ENCODE data around the gene MMP7. TPM values are rescaled to one million over a fixed set of nuclear protein-coding genes. Genes with fewer than 3 reads are reported as not detected.

MMP7 gene
- total RNA-seq, 1 donor from 2014 or later: not detected

- H3K36me3 ChIP-seq: no peaks in the 10 kb centered on the region
- H3K4me2 ChIP-seq: no peak overlapping the region
- H3K27ac Mint-ChIP-seq: no peak overlapping the region
- H3F3A ChIP-seq (ENCODE audit: low read depth): no peaks in the 10 kb centered on the region
- no peak overlapping the region for H3K4me3 Mint-ChIP-seq
- no peaks in the 10 kb centered on the region for H3K27me3 Mint-ChIP-seq (ENCODE audit: insufficient read depth, low read depth)
- DNase-seq (ENCODE audit: low spot score): no peak
- no peaks in the 10 kb centered on the region for H3K9me3 ChIP-seq (ENCODE audit: low read depth)
- H3K4me3 ChIP-seq: no peak overlapping the region
- no peaks in the 10 kb centered on the region for H3K36me3 Mint-ChIP-seq
- no peak overlapping the region for H3K9ac ChIP-seq
- peaks cover 2% of the 10 kb centered on the region for H3K4me1 Mint-ChIP-seq
- H3K79me2 ChIP-seq (ENCODE audit: low read depth): no peaks in the 10 kb centered on the region
- no peaks in the 10 kb centered on the region for H3K27me3 ChIP-seq
- no peak for TF ChIP-seq EZH2 (IDR thresholded peaks at IDR 0.05)
- no peak for TF ChIP-seq EZH2phosphoT487 (IDR thresholded peaks at IDR 0.05)
- TF ChIP-seq CTCF (IDR thresholded peaks at IDR 0.05): no peak
- H3K4me1 ChIP-seq: no peaks in the 10 kb centered on the region
- no peak overlapping the region for H2AFZ ChIP-seq (replicated peaks)
- H3K27ac ChIP-seq: no peak overlapping the region
- no peaks in the 10 kb centered on the region for H3K9me3 Mint-ChIP-seq
- H4K20me1 ChIP-seq (ENCODE audit: low read depth): no peaks in the 10 kb centered on the region
Observed at GRCh38 chr11:102500829-102501228, 29.7 kb downstream of the MMP7 start.

GRCh38 chr11:102499931-102500330, 30.6 kb downstream of the MMP7 start:
- no peaks in the 10 kb centered on the region for H3K9me3 ChIP-seq (ENCODE audit: low read depth)

GRCh38 chr11:102499151-102499550, 31.4 kb downstream of the MMP7 start:
- Histone ChIP-seq H4K20me1 (ENCODE audit: low read depth) (no peaks in the 10 kb centered on the region), H3K9ac (no peak overlapping the region), H3K79me2 (ENCODE audit: low read depth) (no peaks in the 10 kb centered on the region), H3K36me3 (no peaks in the 10 kb centered on the region), H3K9me3 (ENCODE audit: low read depth) (no peaks in the 10 kb centered on the region), H2AFZ (replicated peaks) (no peak overlapping the region), H3K27me3 (no peaks in the 10 kb centered on the region), H3K4me3 (no peak overlapping the region), H3F3A (ENCODE audit: low read depth) (no peaks in the 10 kb centered on the region), H3K4me2 (no peak overlapping the region), H3K27ac (no peak overlapping the region), H3K4me1 (no peaks in the 10 kb centered on the region)
- Mint-ChIP-seq H3K4me1 (peaks cover 6% of the 10 kb centered on the region), H3K27ac (no peak overlapping the region), H3K36me3 (no peaks in the 10 kb centered on the region), H3K4me3 (no peak overlapping the region), H3K9me3 (no peaks in the 10 kb centered on the region), H3K27me3 (ENCODE audit: insufficient read depth, low read depth) (no peaks in the 10 kb centered on the region)
- TF ChIP-seq EZH2 (IDR thresholded peaks at IDR 0.05): no peak
- no peak for TF ChIP-seq EZH2phosphoT487 (IDR thresholded peaks at IDR 0.05)
- no peak for TF ChIP-seq CTCF (IDR thresholded peaks at IDR 0.05)
- no peak for DNase-seq (ENCODE audit: low spot score)

More at GRCh38 chr11:102499931-102500330, 30.6 kb downstream of the MMP7 start:
- Histone ChIP-seq H3K27me3 (no peaks in the 10 kb centered on the region), H4K20me1 (ENCODE audit: low read depth) (no peaks in the 10 kb centered on the region), H3F3A (ENCODE audit: low read depth) (no peaks in the 10 kb centered on the region), H3K4me2 (no peak overlapping the region), H3K36me3 (no peaks in the 10 kb centered on the region), H2AFZ (replicated peaks) (no peak overlapping the region), H3K4me1 (no peaks in the 10 kb centered on the region), H3K27ac (no peak overlapping the region), H3K9ac (no peak overlapping the region), H3K4me3 (no peak overlapping the region), H3K79me2 (ENCODE audit: low read depth) (no peaks in the 10 kb centered on the region)
- Mint-ChIP-seq H3K4me3 (no peak overlapping the region), H3K36me3 (no peaks in the 10 kb centered on the region), H3K27me3 (ENCODE audit: insufficient read depth, low read depth) (no peaks in the 10 kb centered on the region), H3K4me1 (peaks cover 6% of the 10 kb centered on the region), H3K9me3 (no peaks in the 10 kb centered on the region), H3K27ac (no peak overlapping the region)
- no peak for TF ChIP-seq EZH2 (IDR thresholded peaks at IDR 0.05)
- TF ChIP-seq EZH2phosphoT487 (IDR thresholded peaks at IDR 0.05): no peak
- TF ChIP-seq CTCF (IDR thresholded peaks at IDR 0.05): no peak
- no peak for DNase-seq (ENCODE audit: low spot score)

All from neural progenitor cell (in vitro differentiated cells).